C4-2B (cell line): Measurements from ENCODE around the gene GRPEL2.

Source experiments
- H3K27ac ChIP-seq: fragments of 450-650 bp; 2 replicates; pipeline ENCODE4 v1.5.1; 2017
- CTCF ChIP-seq: fragments of 450-650 bp; conservative IDR thresholded peaks from 2 replicates; pipeline ENCODE4 v1.5.1; 2017; ENCODE audit warnings: mild to moderate bottlenecking
- ZFX ChIP-seq: fragments of 450-650 bp; IDR thresholded peaks from 2 replicates; pipeline ENCODE4 v1.6.1; 2017

The GRPEL2 gene

DNA sequence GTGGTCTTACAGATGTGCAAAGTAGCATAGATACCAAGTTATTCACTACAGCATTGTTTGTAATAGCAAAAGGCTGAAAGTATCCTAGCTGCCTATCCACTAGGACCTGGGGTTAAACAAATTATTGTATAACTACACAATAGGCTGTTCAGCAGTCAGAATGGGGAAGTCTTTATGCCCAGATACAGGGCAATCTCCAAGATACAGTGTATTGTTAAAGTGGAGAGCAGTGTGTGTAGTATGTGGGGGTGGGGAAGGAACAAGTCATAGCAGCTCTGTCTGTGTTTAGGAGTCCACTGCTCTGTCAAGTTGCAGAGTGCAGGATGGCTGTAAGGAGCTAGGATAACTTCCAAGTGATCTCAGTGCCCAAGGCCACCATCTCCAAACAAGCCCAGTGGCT lies 18.1 kb downstream of the GRPEL2 start:
- TF ChIP-seq CTCF (no peak), ZFX (no peak)
- H3K27ac ChIP-seq = no peak overlapping the region

DNA sequence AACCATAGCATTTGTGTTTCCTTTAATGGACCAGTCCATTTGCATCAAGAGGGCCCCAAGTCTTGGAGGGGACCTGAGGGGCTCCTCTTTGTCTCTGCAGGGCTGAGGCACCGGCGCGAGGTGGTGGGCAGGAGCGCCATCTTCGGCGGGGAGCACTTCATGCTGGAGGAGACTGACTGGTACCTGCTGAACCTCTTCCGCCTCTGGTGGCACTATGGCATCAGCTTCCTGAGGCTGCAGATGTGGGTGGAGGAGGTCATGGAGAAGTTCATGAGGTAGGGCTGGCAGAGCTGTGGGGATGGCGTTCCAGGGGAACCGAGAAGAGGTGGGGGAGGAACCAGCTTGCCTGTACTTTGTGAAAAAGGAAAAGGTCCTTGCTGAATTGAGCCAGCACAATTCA lies 18.6 kb downstream of the GRPEL2 start:
- TF ChIP-seq ZFX (no peak), CTCF (no peak)

DNA sequence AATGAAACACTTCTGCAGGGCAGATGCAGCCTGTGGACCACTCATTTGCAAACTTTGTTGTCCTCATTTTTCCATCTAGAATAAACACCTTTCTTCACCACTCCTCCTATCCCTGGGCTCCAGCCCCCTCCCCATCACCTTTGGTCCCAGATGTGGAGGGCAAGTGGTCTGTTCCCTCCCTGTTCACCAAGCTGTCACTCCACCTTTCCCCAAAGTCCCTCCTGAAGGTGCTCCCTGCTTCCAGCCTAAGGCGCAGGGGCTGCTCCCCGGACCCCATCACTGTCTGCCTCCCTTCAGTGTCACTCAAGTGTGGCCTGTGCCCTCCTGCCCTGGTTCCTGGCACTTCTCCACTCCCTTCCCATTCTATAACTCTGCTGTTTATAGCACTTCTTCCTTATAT lies 19.4 kb downstream of the GRPEL2 start:
- H3K27ac ChIP-seq = no peak overlapping the region
- TF ChIP-seq ZFX (no peak), CTCF (no peak)

More for the DNA sequence above, 18.6 kb downstream of the GRPEL2 start:
- H3K27ac ChIP-seq = no peak overlapping the region

GRCh38 chr5:149365418-149365817 lies 20.1 kb downstream of the GRPEL2 start:
- H3K27ac ChIP-seq = no peak overlapping the region
- no peak for TF ChIP-seq ZFX
- no peak for TF ChIP-seq CTCF

DNA sequence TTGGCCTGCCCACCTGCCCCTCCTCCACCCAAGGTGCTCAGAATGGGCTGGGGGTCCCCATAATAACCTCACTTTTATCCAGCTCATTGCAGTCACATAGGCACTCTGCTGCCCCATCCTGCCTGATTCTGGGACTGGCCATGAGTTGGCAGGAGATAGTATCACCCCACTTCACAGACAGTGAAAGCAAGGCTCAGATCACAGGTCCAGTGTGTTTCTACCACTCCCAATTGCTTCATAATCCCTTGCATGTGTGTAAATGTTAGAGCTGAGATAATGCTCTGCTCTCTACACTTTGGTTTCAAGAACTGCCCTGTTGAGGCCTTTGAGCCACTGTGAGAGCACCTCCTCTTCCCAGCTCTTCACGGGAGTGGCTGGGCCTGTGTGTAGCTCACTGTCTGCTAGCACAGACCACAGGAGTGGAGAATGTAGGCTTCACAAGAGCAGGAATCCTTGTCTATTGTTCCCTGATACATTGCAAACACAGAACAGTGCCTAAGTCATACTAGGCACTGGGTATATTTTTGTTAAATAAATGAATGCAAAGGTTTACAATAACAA lies 20.9 kb downstream of the GRPEL2 start:
- TF ChIP-seq ZFX (no peak), CTCF (no peak)
- no peak overlapping the region for H3K27ac ChIP-seq

GRCh38 chr5:149367249-149367971 lies 22.1 kb downstream of the GRPEL2 start:
- H3K27ac ChIP-seq = no peak overlapping the region
- TF ChIP-seq ZFX (no peak), CTCF (peak; percentile 94)

DNA sequence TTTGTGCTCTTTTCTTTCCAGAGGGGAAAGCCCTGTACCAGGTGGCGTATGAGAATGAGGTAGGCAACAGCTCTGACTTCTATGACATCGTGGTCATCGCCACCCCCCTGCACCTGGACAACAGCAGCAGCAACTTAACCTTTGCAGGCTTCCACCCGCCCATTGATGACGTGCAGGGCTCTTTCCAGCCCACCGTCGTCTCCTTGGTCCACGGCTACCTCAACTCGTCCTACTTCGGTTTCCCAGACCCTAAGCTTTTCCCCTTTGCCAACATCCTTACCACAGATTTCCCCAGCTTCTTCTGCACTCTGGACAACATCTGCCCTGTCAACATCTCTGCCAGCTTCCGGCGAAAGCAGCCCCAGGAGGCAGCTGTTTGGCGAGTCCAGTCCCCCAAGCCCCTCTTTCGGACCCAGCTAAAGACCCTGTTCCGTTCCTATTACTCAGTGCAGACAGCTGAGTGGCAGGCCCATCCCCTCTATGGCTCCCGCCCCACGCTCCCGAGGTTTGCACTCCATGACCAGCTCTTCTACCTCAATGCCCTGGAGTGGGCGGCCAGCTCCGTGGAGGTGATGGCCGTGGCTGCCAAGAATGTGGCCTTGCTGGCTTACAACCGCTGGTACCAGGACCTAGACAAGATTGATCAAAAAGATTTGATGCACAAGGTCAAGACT lies 22.8 kb downstream of the GRPEL2 start:
- TF ChIP-seq ZFX = no peak
- TF ChIP-seq CTCF = no peak
- no peak overlapping the region for H3K27ac ChIP-seq
